HUES64 (cell line): ENCODE data around the gene MTMR12. TPM values are rescaled to one million over a fixed set of nuclear protein-coding genes. Genes with fewer than 3 reads are reported as not detected.

Experiments used
- H3K27ac ChIP-seq: 2 replicates; pipeline ENCODE4 v1.7.0; 2013; ENCODE audit warnings: low read depth, low read length, inconsistent platforms
- H3K27me3 ChIP-seq: 2 replicates; pipeline ENCODE4 v1.6.1; 2013; ENCODE audit warnings: mild to moderate bottlenecking, low read length; ENCODE audit not compliant: insufficient read depth
- H3K36me3 ChIP-seq: 2 replicates; pipeline ENCODE4 v1.6.1; 2013; ENCODE audit warnings: mild to moderate bottlenecking, low read length; ENCODE audit not compliant: insufficient read depth
- H3K4me1 ChIP-seq: 2 replicates; pipeline ENCODE4 v1.6.1; 2013; ENCODE audit warnings: mild to moderate bottlenecking, low read length, moderate library complexity; ENCODE audit not compliant: insufficient read depth
- H3K4me3 ChIP-seq: 2 replicates; pipeline ENCODE4 v1.5.1; 2013; ENCODE audit warnings: mild to moderate bottlenecking, low read length, moderate library complexity
- H3K9ac ChIP-seq: 2 replicates; pipeline ENCODE4 v1.6.1; 2013; ENCODE audit warnings: mild to moderate bottlenecking, low read depth, low read length
- H3K9me3 ChIP-seq: 2 replicates; pipeline ENCODE4 v1.6.1; 2013; ENCODE audit warnings: low read depth, low read length; ENCODE audit not compliant: insufficient read depth
- WGBS: fragments of 150-250, 120-280 bp; methylation state at CpG from one replicate; pipeline ENCODE4 v1.1.7; 2013; ENCODE audit warnings: missing lambda C conversion rate; 5-methylcytosine and 5-hydroxymethylcytosine counted together
- polyA plus RNA-seq, 2 experiments: library from polyadenylated mRNA; stranded (reverse); fragments of 50-300 nt; gene quantifications; one replicate each; pipeline ENCODE4 v1.2.3, GENCODE V29; 2013

MTMR12 gene
- polyA plus RNA-seq (2013, experiment 1 of 2): 24.3 TPM
- 26.9 TPM for polyA plus RNA-seq (2013, experiment 2 of 2)

- peak within 1 kb of the TSS; percentile 73 for H3K4me3 ChIP-seq
- peak within 1 kb of the TSS; percentile 81; the same call in 1 of the 2 replicates for H3K27ac ChIP-seq
- H3K36me3 ChIP-seq: peaks cover 2% of the 10 kb centered on the region; the same call in 1 of the 2 replicates
- no peaks in the 10 kb centered on the region for H3K4me1 ChIP-seq
- H3K9me3 ChIP-seq: no peaks in the 10 kb centered on the region
- WGBS: under 1% methylated on average over 83 of the region's 83 CpGs
- peak within 1 kb of the TSS; percentile 78 for H3K9ac ChIP-seq
- H3K27me3 ChIP-seq: no peaks in the 10 kb centered on the region
Observed at GRCh38 chr5:32312595-32313332, at the start of gene MTMR12. Gene MTMR12, minus strand, starts transcription at chr5:32312939. Its CDS starts 101 bp downstream, at chr5:32312838.

- Histone ChIP-seq H3K9me3 (no peaks in the 10 kb centered on the region), H3K27me3 (no peaks in the 10 kb centered on the region), H3K4me1 (peaks cover 19% of the 10 kb centered on the region), H3K9ac (no peak overlapping the region), H3K27ac (no peak overlapping the region), H3K36me3 (peaks cover 75% of the 10 kb centered on the region), H3K4me3 (no peak overlapping the region)
- WGBS: 91% methylated on average over 3 of the region's 4 CpGs
Observed at GRCh38 chr5:32362527-32362926, 49.8 kb upstream of the MTMR12 start.

- H3K9me3 ChIP-seq: no peaks in the 10 kb centered on the region
- H3K4me3 ChIP-seq: no peak overlapping the region
- peaks cover 19% of the 10 kb centered on the region for H3K4me1 ChIP-seq
- no peak overlapping the region for H3K9ac ChIP-seq
- 88% methylated on average over 4 of the region's 4 CpGs for WGBS
- H3K27me3 ChIP-seq: no peaks in the 10 kb centered on the region
- H3K36me3 ChIP-seq: peaks cover 75% of the 10 kb centered on the region
- H3K27ac ChIP-seq: no peak overlapping the region; the same call in 1 of the 2 replicates
Observed at GRCh38 chr5:32360906-32361305, 48.2 kb upstream of the MTMR12 start.

- H3K9me3 ChIP-seq: no peaks in the 10 kb centered on the region
- H3K36me3 ChIP-seq: peaks cover 84% of the 10 kb centered on the region
- peak overlapping the region; percentile 54; the same call in 1 of the 2 replicates for H3K27ac ChIP-seq
- H3K4me1 ChIP-seq: peaks cover 19% of the 10 kb centered on the region
- 85% methylated on average over 6 of the region's 6 CpGs for WGBS
- H3K9ac ChIP-seq: no peak overlapping the region
- H3K4me3 ChIP-seq: no peak overlapping the region
- no peaks in the 10 kb centered on the region for H3K27me3 ChIP-seq
Observed at GRCh38 chr5:32358611-32359010, 45.9 kb upstream of the MTMR12 start.

GRCh38 chr5:32357658-32358057 is 44.9 kb upstream of the MTMR12 start:
- no peaks in the 10 kb centered on the region for H3K27me3 ChIP-seq
- H3K27ac ChIP-seq: no peak overlapping the region
- no peak overlapping the region for H3K9ac ChIP-seq
- peaks cover 19% of the 10 kb centered on the region for H3K4me1 ChIP-seq
- H3K36me3 ChIP-seq: peaks cover 75% of the 10 kb centered on the region
- no peaks in the 10 kb centered on the region for H3K9me3 ChIP-seq
- H3K4me3 ChIP-seq: no peak overlapping the region

GRCh38 chr5:32355686-32356085 is 42.9 kb upstream of the MTMR12 start:
- Histone ChIP-seq H3K4me3 (no peak overlapping the region), H3K27me3 (no peaks in the 10 kb centered on the region), H3K9ac (no peak overlapping the region), H3K4me1 (peaks cover 19% of the 10 kb centered on the region), H3K36me3 (peaks cover 57% of the 10 kb centered on the region), H3K9me3 (no peaks in the 10 kb centered on the region), H3K27ac (no peak overlapping the region)
- 100% methylated on average over 3 of the region's 4 CpGs for WGBS

GRCh38 chr5:32353420-32353819 is 40.7 kb upstream of the MTMR12 start:
- H3K27ac ChIP-seq: no peak overlapping the region
- 96% methylated on average over 9 of the region's 9 CpGs for WGBS
- H3K36me3 ChIP-seq: peaks cover 43% of the 10 kb centered on the region
- no peaks in the 10 kb centered on the region for H3K27me3 ChIP-seq
- H3K4me1 ChIP-seq: no peaks in the 10 kb centered on the region
- no peak overlapping the region for H3K4me3 ChIP-seq
- no peak overlapping the region for H3K9ac ChIP-seq
- H3K9me3 ChIP-seq: 0 out of 2 replicates have a peak, but pooled peaks cover under 1% of the 10 kb centered on the region

GRCh38 chr5:32352685-32353084 is 39.9 kb upstream of the MTMR12 start:
- Histone ChIP-seq H3K9ac (no peak overlapping the region), H3K4me1 (no peaks in the 10 kb centered on the region), H3K36me3 (peaks cover 38% of the 10 kb centered on the region), H3K4me3 (no peak overlapping the region), H3K27ac (no peak overlapping the region; the same call in 1 of the 2 replicates), H3K9me3 (peaks cover 7% of the 10 kb centered on the region), H3K27me3 (no peaks in the 10 kb centered on the region)
- WGBS: 96% methylated on average over 7 of the region's 8 CpGs

GRCh38 chr5:32346869-32347268 is 34.1 kb upstream of the MTMR12 start:
- no peak overlapping the region for H3K9ac ChIP-seq
- 97% methylated on average over 2 of the region's 2 CpGs for WGBS
- H3K27ac ChIP-seq: no peak overlapping the region
- no peaks in the 10 kb centered on the region for H3K27me3 ChIP-seq
- H3K9me3 ChIP-seq: peaks cover 33% of the 10 kb centered on the region
- no peaks in the 10 kb centered on the region for H3K36me3 ChIP-seq
- no peaks in the 10 kb centered on the region for H3K4me1 ChIP-seq
- H3K4me3 ChIP-seq: no peak overlapping the region

GRCh38 chr5:32343058-32343672 is 30.4 kb upstream of the MTMR12 start:
- H3K9me3 ChIP-seq: peaks cover 65% of the 10 kb centered on the region
- WGBS: 87% methylated on average over 2 of the region's 2 CpGs
- no peaks in the 10 kb centered on the region for H3K36me3 ChIP-seq
- H3K4me3 ChIP-seq: no peak overlapping the region
- no peak overlapping the region for H3K9ac ChIP-seq
- no peaks in the 10 kb centered on the region for H3K4me1 ChIP-seq
- no peak overlapping the region for H3K27ac ChIP-seq
- H3K27me3 ChIP-seq: no peaks in the 10 kb centered on the region

GRCh38 chr5:32342656-32343055 is 29.9 kb upstream of the MTMR12 start:
- no peak overlapping the region for H3K4me3 ChIP-seq
- H3K27ac ChIP-seq: no peak overlapping the region
- H3K4me1 ChIP-seq: no peaks in the 10 kb centered on the region
- WGBS: 96% methylated on average over 4 of the region's 4 CpGs
- no peak overlapping the region for H3K9ac ChIP-seq
- H3K27me3 ChIP-seq: no peaks in the 10 kb centered on the region
- no peaks in the 10 kb centered on the region for H3K36me3 ChIP-seq
- peaks cover 64% of the 10 kb centered on the region for H3K9me3 ChIP-seq
